Non-pigmented ciliary epithelial cell (primary cell): ENCODE measurements around the gene PCDHGC4.

Source experiments
- DNase-seq: peaks from one replicate; pipeline ENCODE4 v3.0.0-alpha.2; 2010; ENCODE audit warnings: low read depth

Gene PCDHGC4

GRCh38 chr5:141490271-141490670 lies 5.4 kb downstream of the PCDHGC4 start:
- DNase-seq, result no peak

GRCh38 chr5:141490771-141491170 lies 5.9 kb downstream of the PCDHGC4 start:
- no peak for DNase-seq

GRCh38 chr5:141491323-141492167 lies 6.7 kb downstream of the PCDHGC4 start:
- no peak for DNase-seq

- no peak for DNase-seq
These were observed 7.5 kb downstream of the PCDHGC4 start for GRCh38 chr5:141492168-141492885.

- no peak for DNase-seq
These were observed 8.9 kb downstream of the PCDHGC4 start for GRCh38 chr5:141493500-141494422.

- no peak for DNase-seq
These were observed 10.1 kb downstream of the PCDHGC4 start for GRCh38 chr5:141494761-141495452.

- DNase-seq, result no peak
These were observed 10.6 kb downstream of the PCDHGC4 start for GRCh38 chr5:141495453-141495811.

GRCh38 chr5:141496038-141496437 lies 11.2 kb downstream of the PCDHGC4 start:
- DNase-seq, result no peak

- no peak for DNase-seq
These were observed 16.9 kb downstream of the PCDHGC4 start for GRCh38 chr5:141501761-141502160.

GRCh38 chr5:141503681-141504080 lies 18.9 kb downstream of the PCDHGC4 start:
- no peak for DNase-seq

GRCh38 chr5:141504216-141504615 lies 19.4 kb downstream of the PCDHGC4 start:
- DNase-seq, result no peak

- no peak for DNase-seq
These were observed 21.7 kb downstream of the PCDHGC4 start for GRCh38 chr5:141506381-141507155.

- DNase-seq, result no peak
These were observed 22.7 kb downstream of the PCDHGC4 start for GRCh38 chr5:141507387-141508091.

- DNase-seq, result no peak
These were observed 23.6 kb downstream of the PCDHGC4 start for GRCh38 chr5:141508440-141508797.

- DNase-seq, result no peak
These were observed 24.2 kb downstream of the PCDHGC4 start for GRCh38 chr5:141508798-141509611.

GRCh38 chr5:141510160-141510559 lies 25.3 kb downstream of the PCDHGC4 start:
- no peak for DNase-seq

GRCh38 chr5:141510850-141511601 lies 26.2 kb downstream of the PCDHGC4 start:
- no peak for DNase-seq

GRCh38 chr5:141511771-141512325 lies 27.0 kb downstream of the PCDHGC4 start:
- no peak for DNase-seq
